Muscle layer of duodenum (tissue), 2 donors: ENCODE results near the gene LRMDA.

Source experiments
- H3K27ac ChIP-seq: one replicate; pipeline ENCODE4 v1.7.0; 2013; ENCODE audit warnings: mild to moderate bottlenecking, low read length
- H3K27me3 ChIP-seq: one replicate; pipeline ENCODE4 v1.7.0; 2013; ENCODE audit warnings: low read depth, mild to moderate bottlenecking, control low read depth, low read length
- H3K36me3 ChIP-seq, 2 donors: one replicate each; pipeline ENCODE4 v1.7.0; 2013; ENCODE audit warnings: low read length in 2 of 2, control low read depth in 1 of 2, mild to moderate bottlenecking in 1 of 2; ENCODE audit not compliant: insufficient read depth in 2 of 2, control insufficient read depth in 1 of 2
- H3K4me1 ChIP-seq, 2 donors: one replicate each; pipeline ENCODE4 v1.7.0; 2013; ENCODE audit warnings: low read length in 2 of 2, mild to moderate bottlenecking in 2 of 2, control low read depth in 1 of 2, moderate library complexity in 1 of 2; ENCODE audit not compliant: insufficient read depth in 2 of 2, control insufficient read depth in 1 of 2
- H3K4me3 ChIP-seq, 2 donors: one replicate each; pipeline ENCODE4 v1.7.0; 2013; ENCODE audit warnings: low read length in 2 of 2, low read depth in 1 of 2, mild to moderate bottlenecking in 1 of 2
- H3K9me3 ChIP-seq, 2 donors: one replicate each; pipeline ENCODE4 v1.7.0; 2013; ENCODE audit warnings: low read length in 2 of 2, control low read depth in 1 of 2, mild to moderate bottlenecking in 1 of 2; ENCODE audit not compliant: control insufficient read depth in 1 of 2
- donor health status: healthy.

The LRMDA gene

DNA sequence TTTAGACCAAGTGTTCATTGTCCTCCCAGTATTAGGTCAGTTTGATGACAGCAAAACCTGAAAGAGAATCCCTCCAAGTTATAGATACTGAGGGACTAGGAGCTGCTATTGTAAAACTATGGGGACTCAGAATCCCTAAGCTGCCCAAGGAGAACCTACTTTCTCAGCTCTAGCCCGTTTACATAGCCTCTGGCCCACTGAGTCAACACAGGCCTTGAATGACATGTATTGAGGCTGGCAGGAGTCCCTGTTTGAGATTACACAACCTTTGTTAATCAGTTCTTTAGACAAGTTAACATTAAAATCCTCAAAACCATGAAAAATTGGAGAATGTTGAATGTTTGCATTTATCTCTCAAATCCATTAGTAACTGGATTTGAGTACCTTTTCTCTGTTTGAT lies 1127.2 kb downstream of the LRMDA start:
- H3K36me3 ChIP-seq = peaks cover 0 to 4% of the 10 kb centered on the region in 2 donors
- H3K4me1 ChIP-seq = peaks cover 0 to 42% of the 10 kb centered on the region in 2 donors
- H3K9me3 ChIP-seq = no peaks in the 10 kb centered on the region
- H3K4me3 ChIP-seq = no peak overlapping the region
- H3K27ac ChIP-seq = no peak overlapping the region
- H3K27me3 ChIP-seq = no peaks in the 10 kb centered on the region

DNA sequence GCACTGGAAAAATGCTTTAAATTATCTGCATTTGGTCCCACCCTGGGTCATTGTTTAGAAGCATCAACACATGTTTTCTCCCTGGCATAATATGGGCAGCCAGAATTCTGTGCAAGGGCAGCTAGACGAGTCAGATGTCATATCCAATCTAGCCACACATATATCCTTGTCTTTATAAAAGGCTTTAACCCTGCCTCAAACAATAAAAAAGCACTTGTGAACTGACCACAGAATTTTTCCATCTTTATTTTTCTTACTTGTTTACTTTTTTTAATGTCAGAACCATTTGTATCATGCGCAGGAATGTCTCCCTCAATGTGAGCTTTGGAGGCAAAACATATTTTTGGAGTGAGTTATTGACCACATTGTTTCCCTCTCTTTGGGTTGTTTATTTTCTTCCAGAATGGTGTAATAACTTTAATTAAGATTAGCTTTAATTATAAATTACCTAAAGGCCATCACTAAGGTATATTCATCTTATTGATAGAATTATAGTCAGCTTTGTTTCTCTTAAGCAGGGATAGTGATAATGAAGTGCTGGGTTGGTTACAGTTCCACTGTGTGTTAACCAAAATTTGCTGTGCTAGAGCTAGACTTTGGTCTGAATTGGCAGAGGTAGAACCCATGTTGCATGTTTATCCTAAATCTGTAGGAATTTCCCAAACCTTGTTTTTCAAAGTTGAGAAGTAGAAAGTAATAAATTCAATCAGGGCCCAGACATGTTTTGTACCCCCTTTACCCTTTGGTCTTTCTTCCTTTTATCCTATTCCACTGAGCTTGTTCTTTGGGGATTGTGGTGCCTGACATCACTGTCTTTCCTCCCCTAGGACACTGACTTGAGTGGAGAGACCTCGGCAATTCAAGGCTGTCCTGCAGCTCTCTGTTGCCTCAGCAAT lies 1127.8 kb downstream of the LRMDA start:
- Histone ChIP-seq H3K36me3 (peaks cover 0 to 4% of the 10 kb centered on the region in 2 donors), H3K27ac (no peak overlapping the region), H3K4me3 (no peak overlapping the region), H3K27me3 (no peaks in the 10 kb centered on the region), H3K4me1 (peaks cover 0 to 37% of the 10 kb centered on the region in 2 donors), H3K9me3 (no peaks in the 10 kb centered on the region)

DNA sequence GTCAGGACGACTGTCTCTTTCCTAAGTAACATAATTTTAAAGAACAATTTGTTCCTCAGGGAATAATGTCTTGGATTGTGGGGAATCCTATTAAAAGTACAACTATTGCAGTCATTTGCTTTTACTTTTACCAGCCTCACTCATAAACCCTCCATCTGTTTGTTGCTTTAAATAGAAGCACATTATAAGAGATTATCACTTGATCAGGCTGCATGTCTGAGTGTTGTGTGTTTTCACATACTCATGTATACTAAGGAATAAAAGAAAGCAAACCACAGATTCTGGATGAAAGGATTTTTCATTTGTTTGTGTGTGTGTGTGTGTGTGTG lies 1128.4 kb downstream of the LRMDA start:
- H3K4me3 ChIP-seq = no peak overlapping the region
- H3K27ac ChIP-seq = no peak overlapping the region
- no peaks in the 10 kb centered on the region for H3K9me3 ChIP-seq
- no peaks in the 10 kb centered on the region for H3K27me3 ChIP-seq
- peaks cover 0 to 4% of the 10 kb centered on the region in 2 donors for H3K36me3 ChIP-seq
- peaks cover 0 to 31% of the 10 kb centered on the region in 2 donors for H3K4me1 ChIP-seq

DNA sequence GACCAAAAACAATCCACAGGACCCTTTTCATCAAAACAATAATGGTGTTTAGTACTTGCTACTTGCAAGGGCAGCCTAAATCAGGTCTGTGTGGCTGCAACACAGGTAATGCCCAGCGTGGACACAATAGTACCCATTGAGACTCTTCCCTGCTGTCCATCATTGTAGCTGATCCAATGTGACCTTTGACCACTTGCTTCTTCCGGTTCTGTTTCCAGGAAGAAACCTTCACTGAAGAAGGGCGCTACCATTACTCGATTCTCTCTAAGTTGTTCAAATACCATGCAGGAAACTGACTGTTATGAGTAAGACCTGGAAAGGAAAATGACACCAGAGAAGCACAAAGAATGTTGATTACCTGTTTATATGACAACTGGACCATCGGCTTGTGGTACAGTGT lies 1128.9 kb downstream of the LRMDA start:
- Histone ChIP-seq H3K27ac (no peak overlapping the region), H3K9me3 (no peaks in the 10 kb centered on the region), H3K4me3 (no peak overlapping the region), H3K36me3 (peaks cover 0 to 4% of the 10 kb centered on the region in 2 donors), H3K4me1 (peaks cover 0 to 27% of the 10 kb centered on the region in 2 donors), H3K27me3 (no peaks in the 10 kb centered on the region)

DNA sequence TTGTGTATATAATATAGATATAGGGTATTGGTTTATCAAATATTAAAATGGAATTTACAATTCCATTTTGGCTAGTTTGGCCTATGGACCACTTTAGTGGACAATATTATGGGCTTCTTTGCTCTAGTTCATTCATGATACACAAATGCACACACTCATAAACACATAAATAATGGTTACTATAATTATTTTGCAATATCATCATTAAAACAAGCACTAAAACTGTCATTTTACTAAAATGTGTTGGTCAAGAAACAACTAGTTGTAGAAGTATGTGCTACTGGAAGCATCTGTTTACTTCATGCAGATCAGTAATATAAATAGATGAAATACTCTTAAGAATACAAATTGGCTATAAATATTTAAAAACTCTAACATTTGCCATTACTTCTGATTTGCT lies 1131.9 kb downstream of the LRMDA start:
- Histone ChIP-seq H3K27me3 (no peaks in the 10 kb centered on the region), H3K4me3 (no peak overlapping the region), H3K4me1 (peaks cover 0 to 21% of the 10 kb centered on the region in 2 donors), H3K36me3 (peaks cover 0 to 4% of the 10 kb centered on the region in 2 donors), H3K9me3 (no peaks in the 10 kb centered on the region), H3K27ac (no peak overlapping the region)

DNA sequence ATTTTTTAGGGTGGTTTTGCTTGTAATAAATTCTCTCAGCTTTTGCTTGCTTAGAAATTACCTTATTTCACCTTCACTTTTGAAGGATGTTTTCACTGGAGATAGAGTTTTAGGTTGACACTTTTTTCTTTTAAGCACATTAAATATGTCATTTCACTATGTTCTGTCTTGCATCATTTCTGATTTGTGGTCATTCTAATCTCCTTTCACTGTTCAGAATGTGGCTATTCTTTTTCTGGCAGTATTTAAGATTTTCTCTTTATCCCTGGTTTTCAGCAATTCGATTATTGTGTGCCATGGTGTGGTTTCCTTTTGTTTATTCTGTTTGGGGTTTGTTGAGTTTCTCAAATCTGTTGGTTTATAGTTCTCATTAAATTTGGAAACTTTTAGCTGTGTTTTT lies 1140.6 kb downstream of the LRMDA start:
- Histone ChIP-seq H3K27ac (no peak overlapping the region), H3K36me3 (no peaks in the 10 kb centered on the region), H3K9me3 (no peaks in the 10 kb centered on the region), H3K4me3 (no peak overlapping the region), H3K27me3 (no peaks in the 10 kb centered on the region), H3K4me1 (no peaks in the 10 kb centered on the region)

DNA sequence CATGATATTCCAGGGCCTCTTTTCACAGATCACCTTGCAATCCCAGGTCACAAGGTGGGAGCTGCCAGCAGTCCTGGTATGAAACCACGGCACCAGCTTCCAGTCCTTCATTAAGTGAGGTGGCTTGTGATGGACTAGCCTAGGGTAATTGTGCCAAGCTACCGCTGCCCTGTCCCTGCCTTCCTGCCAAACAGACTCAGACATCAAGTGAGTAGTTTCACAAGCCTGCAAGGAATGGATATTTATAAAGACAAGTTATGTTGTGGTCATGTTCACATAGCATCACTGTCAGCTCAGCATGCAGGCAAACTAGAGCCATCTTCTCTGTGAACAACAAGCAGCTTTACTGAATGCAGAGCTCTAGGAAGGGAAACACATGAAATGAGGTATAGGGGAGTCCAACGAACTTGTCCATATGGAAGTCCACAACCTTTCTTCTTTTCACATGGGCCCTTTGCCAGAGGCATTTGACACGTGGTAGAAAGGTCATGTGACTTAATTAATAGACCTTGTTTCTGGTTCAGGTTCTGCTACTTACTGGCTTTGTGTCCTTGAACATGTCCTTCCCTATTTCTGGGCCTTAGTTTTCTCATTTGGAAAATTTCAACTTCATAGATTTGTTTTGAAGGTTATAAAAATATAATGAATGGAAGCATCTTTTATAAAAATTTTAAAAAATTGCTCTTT lies 1145.0 kb downstream of the LRMDA start:
- Histone ChIP-seq H3K27ac (no peak overlapping the region), H3K4me1 (peaks cover 0 to 5% of the 10 kb centered on the region in 2 donors), H3K36me3 (no peaks in the 10 kb centered on the region)

DNA sequence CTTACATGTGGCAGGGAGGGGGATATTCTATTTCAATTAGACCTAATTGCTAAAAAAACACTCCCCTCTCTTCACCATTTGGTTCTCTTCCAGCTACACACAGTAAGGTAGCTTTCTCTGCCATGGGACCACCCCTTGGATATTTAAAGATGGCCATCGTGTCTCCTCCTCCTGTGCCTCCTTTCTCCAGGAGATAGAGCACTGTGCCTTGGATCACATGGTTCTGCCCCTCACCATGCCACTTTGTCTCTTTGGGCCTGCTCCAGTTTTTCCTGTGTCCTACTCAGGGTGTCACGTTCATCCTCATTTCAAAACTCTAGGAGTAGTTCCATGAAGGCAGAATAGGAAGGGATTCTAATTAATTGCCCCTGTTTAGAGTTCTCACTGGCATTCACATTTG lies 1146.0 kb downstream of the LRMDA start:
- Histone ChIP-seq H3K27ac (no peak overlapping the region), H3K4me1 (peaks cover 0 to 8% of the 10 kb centered on the region in 2 donors), H3K4me3 (no peak overlapping the region), H3K9me3 (no peaks in the 10 kb centered on the region), H3K36me3 (no peaks in the 10 kb centered on the region), H3K27me3 (no peaks in the 10 kb centered on the region)

More for the DNA sequence above, 1145.0 kb downstream of the LRMDA start:
- no peak overlapping the region for H3K4me3 ChIP-seq
- H3K9me3 ChIP-seq = no peaks in the 10 kb centered on the region
- no peaks in the 10 kb centered on the region for H3K27me3 ChIP-seq

DNA sequence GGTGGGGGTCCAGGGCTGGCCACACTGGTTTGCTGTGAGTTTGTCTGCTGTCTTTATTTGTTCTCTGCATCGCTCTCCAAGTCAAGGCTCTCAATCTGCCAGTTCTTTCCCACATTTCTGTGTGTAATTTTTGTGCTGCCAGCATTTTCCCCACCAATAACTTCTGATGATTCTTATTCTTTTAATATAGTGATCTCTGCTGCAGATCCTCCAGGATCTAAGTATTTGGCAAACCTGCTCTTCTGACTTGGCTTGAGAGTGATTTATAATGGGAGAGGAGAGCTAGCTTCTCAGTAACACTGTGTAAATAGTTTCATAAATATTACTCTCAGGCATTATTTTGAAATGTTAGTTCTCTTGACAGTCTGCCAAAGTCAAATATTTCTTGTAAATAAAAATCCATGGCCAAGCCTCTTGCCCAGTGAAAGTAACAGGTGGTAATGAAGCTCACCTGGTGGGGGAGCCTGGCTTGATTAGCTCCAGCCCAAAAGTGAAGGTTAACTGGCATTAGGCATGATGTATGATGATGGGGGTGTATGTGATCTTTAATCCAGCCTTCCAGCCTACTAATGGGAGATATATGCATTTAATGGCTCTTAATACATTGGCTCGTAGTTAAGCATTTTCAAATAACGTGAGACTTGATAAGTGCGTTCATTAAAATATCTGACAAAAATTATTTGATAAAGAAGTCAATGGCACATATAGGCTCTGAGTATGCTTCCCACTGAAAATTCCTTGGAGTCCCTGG lies 1150.3 kb downstream of the LRMDA start:
- H3K4me1 ChIP-seq = peaks cover 0 to 8% of the 10 kb centered on the region in 2 donors

DNA sequence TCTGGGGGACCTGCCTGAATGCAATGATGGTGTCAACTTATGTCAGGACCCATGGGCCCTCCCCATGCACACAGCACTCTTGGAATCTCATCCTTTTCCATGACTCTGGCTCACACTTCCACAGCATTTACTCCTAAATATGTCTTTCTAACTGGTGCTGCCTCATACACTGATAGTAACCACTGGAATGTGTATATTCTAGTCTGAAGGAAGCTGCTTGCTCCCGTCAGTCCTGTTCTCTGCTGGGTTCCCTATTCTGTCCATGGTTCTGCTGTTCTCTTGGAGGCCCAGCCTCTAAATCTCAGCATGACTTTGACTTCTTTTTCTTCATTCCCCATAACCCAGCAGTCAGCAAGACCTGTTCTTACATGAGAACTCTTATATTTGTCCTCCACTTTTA lies 1151.1 kb downstream of the LRMDA start:
- Histone ChIP-seq H3K4me1 (peaks cover 0 to 8% of the 10 kb centered on the region in 2 donors), H3K4me3 (no peak overlapping the region), H3K36me3 (no peaks in the 10 kb centered on the region), H3K27me3 (no peaks in the 10 kb centered on the region), H3K27ac (no peak overlapping the region), H3K9me3 (no peaks in the 10 kb centered on the region)

More for the DNA sequence above, 1150.3 kb downstream of the LRMDA start:
- no peak overlapping the region for H3K27ac ChIP-seq
- no peaks in the 10 kb centered on the region for H3K9me3 ChIP-seq
- no peaks in the 10 kb centered on the region for H3K27me3 ChIP-seq
- H3K4me3 ChIP-seq = no peak overlapping the region
- H3K36me3 ChIP-seq = no peaks in the 10 kb centered on the region

DNA sequence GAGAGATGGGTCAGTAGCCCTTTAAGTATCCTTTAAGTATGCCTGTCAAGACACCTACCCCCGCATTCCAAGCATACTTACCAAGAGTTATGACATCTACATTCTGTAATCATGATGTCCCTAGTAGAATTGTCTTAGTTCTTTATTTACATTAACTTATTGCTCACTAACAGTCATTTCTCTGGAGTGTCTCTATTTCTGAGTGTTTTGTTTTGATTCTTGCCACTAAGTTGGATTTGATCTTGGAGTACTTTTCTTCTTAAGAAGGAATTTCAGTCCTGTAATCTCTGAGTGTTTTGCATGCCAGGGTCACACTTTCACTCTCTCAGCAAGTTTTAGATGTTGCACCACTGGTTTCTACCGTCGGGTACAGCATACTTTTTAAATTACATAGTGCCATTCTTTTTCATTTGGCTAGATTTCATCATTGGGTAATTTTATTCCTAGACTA lies 1152.3 kb downstream of the LRMDA start:
- no peak overlapping the region for H3K27ac ChIP-seq
- H3K27me3 ChIP-seq = no peaks in the 10 kb centered on the region
- no peak overlapping the region for H3K4me3 ChIP-seq
- no peaks in the 10 kb centered on the region for H3K9me3 ChIP-seq
- no peaks in the 10 kb centered on the region for H3K36me3 ChIP-seq
- H3K4me1 ChIP-seq = peaks cover 0 to 8% of the 10 kb centered on the region in 2 donors
